CD4-positive, alpha-beta T cell treated with Interleukin-1 beta for 1 hour (primary cell): ENCODE measurements around the gene HLCS.

Experiments
- DNase-seq, 2 donors: peaks; one replicate each; pipeline ENCODE4 v3.0.0-alpha.2; 2020 to 2022

The HLCS gene

DNA sequence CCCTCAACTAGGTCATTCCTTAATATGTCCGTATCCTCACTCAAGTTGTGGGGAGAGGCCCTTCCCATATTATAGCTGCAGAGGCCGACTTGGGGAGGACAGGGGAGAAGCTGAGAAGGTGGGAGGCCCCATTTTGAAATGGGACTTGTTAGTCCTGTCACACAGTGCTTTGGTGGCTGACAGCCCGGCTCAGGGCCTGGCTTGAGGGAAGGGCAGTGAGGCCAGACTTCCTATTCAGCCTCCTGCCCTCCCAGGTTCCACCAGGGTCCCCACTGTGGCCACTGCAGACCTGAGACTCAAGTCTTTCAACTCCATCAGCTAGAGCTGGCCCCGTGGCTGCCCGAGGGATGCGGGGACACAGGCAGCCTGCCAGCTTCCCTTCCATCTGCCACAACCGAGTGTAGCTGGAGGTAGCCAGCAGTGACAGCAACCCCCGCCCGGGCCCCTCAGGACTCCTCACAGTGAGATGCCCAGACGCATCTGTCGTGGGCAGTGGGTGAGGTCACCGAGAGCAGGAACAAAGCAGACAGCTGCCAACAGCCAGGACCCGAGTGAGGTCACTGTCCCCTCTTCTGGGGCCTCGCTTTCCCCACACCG is 230.6 kb downstream of the HLCS start:
- no peak for DNase-seq

DNA sequence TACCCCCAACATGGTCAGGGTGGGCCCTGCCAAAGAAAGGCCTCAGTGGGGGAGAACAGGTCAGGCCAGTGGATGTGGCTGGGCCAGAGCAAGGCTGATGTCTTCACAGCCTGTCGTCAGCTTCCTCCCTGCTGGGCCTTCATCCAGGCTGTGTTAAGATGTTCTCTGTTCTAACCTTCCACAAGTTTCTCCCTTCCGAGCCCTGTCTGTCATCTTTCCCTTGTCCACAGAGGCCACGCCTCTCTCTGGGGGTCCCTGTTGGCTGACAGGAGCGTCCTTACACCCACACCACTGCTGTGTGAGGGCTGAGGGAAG is 231.3 kb downstream of the HLCS start:
- DNase-seq: no peak

DNA sequence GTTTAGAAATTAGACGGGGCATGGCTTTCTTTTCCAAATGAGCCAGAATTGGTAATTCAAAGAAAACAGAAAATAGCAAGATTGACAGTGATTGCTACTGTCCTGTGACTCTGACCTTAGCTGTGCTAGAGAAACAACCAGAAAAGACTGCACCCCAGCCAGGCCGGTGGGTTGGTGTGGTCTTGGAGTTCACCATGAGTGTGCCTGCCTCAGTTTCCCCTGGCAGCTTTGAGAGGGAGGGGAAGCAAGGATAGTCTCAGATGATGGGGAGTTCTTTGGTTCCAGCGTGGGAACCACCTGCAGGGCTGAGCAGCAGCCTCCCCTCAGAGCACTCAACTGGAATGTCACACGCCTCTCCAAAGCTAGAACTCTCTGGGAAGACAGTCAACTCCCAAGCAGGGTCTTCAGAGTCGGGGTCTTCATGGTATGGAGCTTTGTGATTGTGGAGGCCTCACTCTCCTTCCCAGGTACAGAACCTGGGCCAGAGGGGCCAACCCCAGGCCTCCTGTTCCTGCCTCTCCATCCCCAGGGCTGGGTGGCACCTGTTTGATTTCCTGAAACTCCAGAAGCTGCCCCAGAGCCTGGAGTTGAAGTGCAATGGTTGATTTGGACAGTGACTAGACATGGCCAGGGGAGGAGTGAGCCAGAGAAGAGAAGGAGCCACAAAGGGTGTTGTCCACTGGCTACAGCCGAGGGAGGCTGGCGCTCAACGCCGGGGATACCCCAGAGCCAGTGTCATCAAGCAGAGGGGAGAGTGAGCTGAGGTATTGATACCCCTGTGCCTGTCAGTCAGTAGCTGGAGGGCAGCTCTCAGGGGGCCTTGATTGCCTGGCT is 231.9 kb downstream of the HLCS start:
- no peak for DNase-seq

DNA sequence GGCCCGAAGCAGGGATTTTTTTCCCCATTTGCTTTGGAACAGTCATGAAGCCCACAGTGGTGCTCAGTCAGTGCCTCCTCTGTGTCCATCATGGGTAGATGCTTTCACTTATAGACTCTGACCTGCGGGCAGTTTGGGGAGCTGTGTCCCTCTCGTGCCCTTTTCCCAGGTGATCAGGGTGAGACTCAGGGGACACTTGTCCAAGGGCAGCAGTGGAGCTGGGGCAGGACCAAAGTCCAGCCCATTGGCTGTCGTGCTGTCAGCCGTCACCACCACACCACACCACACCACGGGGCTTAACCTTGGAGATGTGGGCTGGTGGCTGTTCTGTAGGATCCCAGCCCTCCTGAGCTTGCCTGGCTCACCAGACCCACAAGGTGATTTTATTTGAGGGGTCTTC is 232.6 kb downstream of the HLCS start:
- no peak for DNase-seq

DNA sequence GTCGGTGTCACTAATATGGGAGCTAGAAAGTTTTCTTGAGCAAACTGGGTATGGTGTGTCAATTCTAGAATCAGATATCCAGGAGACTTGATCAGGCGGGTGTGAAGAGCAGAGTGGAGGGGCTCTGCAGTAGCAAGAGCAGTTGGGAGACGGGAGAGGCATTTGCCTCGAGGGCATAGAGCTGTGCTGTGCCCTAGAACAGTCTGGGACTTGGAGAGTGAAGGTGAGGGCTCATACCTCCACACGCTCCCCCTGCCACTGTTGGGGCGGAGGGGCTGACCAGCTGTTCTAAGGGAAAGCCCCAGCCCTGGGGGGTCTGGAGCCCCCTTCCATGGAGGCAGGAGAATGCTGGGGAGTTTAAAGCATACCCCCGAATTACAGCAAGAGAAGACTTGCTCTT is 233.7 kb downstream of the HLCS start:
- no peak for DNase-seq

DNA sequence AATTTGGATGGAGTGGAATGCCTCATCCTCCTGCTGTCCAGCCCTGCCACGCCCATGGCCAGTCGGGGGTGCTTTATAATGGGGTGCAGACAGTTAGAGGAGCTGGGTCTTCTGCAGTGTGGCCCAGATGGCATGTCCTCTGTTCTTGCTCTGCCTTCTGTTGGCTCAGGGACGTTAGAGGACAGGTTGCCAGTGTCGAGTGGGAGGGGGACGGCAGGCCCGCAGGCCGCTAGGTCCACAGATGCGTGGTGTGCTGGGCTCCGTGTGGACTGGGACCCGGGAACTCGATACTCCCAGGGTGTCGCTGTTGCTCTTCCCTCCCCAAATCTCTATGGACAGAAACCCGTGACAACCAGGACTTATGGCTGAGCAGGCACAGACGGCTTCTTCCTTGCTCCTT is 234.3 kb downstream of the HLCS start:
- no peak for DNase-seq

DNA sequence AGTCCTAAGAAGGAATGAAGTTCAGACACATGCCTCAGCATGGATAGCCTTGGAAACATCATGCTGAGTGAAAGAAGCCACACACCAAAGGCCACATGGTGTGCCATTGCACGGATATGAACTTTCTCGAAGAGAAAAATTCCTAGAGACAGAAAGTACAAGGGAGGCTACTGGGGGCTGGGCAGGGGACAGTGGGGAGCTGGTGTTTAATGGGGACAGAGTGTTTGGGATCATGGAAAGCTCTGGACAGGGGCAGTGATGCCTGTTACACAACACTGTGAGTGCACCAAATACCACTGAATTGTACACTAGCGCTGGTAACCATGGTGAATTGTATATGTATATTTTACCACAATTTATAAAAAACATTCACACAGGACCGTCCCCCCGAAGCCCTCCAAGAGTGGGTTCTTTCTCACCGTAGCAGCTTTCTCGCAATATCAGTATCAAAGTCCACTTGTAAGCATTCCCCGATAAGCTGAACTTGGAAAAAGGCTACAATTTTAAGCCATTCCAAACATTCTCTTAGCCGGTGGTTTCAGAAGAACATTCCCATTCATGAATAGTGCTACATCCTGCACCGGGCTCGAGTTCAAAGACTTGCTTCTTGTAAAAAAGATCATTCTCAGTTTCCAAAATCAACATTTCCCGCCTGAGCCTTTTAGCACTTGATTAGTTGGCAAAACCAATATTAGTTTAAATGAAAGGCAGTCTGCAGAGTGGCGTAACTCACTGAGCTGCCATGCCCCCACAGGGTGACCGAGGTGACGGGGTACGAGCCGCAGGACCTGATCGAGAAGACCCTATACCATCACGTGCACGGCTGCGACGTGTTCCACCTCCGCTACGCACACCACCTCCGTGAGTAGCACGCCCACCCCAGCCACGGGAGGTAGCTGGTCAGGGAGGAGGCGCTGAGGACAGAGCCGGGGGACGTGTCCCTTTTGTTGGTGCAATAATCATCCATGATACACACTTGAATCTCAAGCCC is 235.9 kb downstream of the HLCS start:
- DNase-seq: no peak

DNA sequence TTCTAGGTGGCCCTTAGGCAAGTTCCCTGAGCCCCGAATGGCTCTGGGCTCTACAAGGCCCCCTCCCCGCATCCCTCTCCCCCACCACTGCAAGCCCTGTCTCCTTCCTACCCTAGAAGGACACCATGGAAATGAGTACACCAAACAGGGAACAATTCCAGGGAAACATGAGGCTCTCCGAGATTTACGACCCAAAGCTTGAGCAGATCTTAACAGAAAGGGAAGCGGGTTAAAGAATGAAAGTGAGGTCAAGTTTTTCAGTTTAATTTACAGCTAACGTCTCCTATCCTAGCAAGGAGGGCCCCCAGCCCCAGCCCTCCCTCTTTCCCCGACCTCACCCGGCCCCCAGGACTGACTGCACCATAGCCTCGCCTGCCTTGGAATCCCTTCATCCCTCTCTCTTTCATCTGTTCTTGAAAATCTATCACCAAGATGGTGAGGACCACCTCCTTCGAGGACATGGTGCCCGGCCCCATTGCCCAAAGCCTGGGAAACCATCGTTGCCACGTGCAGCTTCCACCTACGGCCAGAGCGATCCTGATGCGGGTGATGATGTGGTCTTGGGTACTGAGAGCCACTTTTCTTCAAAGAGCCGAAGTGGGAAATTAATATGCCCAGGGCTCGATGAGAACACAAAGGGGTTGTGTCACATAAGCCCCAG is 237.0 kb downstream of the HLCS start:
- no peak for DNase-seq

DNA sequence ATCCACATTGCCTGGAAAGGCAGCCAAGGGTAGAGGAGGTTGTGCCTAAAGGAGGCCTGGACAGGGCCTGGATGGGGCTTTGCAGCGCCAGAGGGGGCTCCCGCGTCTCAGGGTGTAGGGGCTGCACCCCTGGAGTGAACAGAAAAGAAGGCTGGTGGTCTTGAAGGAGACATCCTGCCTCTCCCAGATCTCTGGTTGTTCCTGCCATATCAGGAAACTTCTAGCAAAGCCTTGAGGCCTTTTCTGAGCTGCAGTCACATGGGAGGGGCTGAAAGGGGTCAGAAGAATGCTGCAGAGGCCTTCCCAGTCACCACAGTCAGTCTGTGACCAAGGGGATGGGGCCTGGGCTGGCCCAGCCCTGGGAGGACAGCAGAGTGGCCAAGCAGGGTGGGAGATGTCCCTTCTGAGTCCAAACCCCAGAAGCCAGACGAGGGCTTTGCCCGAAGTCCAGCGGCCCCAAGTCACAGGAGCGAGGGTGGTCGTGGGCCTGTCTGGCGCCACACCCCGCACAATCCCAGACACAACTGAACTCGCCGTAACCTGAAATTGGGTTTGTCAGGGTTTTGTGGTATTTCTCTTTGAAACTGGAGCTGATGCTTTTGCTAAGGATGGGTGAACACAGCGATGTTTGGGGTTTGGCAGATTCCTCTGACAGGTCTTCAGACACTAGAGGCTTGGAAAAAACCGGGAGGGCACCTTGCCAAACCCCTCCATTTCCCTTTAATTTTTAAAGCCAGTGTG is 237.9 kb downstream of the HLCS start:
- no peak for DNase-seq

DNA sequence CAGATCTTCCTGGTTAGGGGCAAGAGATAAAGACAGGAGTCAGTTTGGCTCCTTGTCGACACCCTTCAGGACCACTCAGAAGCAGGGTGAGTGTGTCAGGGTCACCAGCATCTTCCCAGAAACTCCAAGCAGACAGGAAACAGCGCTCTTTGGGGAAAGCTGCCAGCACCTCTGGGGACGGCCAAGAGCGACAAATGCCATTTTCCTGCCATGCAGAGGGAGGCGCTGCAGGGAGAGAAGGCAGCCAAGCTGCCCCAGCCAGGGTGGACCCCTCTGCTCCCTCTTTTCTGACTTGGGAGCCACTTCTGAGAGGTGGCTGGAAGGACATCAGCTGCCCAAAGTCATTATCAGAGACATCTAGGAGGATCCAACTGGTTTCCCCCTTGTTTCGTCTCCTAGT is 238.6 kb downstream of the HLCS start:
- no peak for DNase-seq

DNA sequence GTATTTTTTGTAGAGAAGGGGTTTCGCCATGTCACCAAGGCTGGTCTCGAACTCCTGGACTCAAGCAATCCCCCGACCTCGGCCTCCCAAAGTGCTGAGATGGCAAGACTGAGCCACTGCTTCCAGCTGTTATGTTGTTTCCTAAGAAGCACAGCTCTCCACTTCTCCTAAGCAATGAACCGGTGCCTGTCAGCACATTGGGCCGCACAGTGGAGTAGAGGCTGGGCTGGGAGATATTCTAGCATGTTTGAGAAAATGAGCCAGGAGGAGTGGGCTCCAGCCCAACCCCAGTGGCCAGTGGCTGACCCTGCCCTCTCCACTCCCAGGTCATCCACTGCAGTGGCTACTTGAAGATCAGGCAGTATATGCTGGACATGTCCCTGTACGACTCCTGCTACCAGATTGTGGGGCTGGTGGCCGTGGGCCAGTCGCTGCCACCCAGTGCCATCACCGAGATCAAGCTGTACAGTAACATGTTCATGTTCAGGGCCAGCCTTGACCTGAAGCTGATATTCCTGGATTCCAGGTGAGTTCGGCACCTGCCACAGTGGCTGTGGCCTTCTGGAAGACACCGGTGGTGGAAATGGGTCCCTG is 240.6 kb downstream of the HLCS start:
- DNase-seq: no peak

DNA sequence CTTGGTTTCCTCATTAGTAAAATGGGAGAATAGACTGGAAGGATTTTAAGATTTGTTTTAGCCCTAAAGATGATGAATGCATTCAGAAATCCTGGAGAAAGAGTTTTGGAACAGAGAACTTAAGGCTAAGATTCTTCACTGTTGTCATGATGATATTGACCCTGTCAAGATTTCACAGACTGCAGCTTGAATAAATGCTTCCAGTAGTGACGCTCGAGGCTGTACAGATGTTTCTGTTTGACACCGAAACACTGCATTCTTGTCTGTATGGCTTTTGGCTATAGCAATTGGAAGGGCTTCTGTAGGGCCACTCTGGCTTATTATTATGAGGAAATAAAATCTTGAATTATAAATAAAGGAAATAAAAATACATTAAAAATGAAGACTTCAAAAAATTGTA is 241.8 kb downstream of the HLCS start:
- DNase-seq: no peak

DNA sequence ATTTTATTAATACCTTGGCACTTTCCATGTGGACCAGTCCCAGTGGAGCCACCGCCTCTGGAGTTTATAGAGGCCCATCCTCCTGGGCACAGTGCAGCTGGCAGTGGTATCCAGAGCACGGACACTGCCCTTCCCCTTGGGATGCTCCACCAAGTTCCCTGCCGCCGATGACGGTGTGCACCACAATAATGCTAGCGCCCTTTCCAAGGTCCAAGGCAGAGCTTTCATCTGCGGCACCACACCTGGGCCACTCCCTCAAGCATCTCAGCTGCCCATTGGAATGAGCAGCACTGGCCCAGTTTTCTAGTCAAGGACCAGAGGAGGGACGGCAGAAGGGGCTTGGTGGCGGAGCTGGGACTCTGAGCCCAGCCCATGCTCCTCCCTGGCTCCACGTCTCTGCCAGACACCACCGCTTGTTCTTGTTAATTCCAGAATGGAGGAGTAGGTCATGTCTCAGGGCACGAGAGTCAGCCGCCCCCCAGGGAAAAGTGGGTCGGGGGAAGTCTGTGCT is 243.0 kb downstream of the HLCS start:
- no peak for DNase-seq

DNA sequence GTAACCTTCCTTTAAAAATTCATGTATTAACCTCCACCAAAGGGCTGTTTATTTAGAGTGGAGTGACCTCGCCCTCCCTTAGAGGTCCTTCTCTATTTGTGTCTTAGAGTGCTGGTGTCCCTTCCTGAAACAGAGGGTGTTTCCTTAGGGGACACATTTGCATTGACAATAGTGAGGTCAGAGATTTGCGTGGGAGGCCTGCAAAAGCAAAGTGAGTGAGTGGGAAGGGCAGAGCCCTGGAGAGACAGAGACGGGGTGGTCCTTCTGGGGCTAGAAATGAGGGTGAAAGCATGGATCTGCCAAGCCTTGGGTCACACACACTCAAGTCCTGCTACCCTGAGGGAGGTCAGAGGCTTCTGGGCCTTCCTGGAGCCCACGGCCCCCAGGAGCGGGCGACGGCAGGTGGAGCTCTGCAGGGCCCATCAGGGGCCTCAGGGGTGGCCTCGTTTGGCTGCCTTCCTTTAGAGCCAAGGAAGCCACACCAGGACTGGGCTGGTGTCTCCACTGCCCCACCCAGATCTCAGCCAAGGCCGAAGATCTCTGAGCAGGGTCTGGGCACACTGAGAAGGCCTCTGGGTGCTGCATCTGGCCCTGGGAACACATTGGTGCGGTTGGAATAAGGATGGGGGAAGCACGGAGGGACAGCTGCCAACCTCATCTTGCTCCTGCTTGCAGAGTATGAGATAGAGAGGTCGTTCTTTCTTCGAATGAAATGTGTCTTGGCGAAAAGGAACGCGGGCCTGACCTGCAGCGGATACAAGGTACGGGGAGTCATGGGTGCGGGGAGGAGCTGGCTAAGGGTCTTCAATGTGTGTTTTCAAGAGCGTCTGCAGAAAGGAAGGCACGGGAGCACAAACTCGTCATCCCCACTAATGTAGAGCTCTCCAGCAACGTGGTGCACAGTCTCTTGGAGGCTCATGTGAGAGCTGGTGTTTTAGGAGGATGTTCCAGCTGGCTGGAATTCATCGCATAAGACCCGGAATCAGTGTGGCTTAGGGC is 243.8 kb downstream of the HLCS start:
- no peak for DNase-seq

DNA sequence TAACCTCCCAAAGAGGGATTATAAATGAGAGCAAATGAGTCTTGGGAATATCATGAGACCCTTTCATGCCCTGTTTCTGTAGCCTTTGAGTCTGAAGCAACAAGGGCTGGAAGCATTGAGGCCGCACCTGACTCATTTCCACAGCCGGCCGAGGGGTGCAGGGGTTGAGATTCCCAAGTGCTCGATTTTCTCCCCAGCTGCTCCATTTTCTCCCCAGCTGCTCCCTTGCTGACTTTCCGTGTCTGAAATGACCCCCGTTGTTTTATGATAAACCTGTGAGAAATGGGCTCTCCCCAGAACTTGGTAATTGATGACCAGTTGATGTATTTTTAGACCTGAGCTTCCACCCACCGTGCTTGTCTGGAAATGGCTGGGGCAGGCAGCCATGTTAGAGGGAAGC is 244.7 kb downstream of the HLCS start:
- DNase-seq: no peak

DNA sequence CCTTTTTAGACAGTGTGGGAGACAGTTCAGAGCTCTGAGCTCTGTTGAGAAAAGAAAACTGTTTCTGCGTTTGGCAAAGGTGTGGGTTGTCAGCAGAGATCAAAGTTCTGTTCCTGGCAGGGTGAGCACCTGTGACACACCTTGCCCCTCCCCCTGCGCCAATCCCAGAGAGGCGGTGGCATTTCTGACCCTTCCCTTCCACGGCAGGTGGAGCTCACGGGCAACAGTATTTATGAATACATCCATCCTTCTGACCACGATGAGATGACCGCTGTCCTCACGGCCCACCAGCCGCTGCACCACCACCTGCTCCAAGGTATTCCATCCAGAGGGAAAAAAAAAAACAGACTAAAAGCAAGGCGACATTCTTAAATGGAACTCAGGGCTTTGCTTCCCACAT is 246.9 kb downstream of the HLCS start:
- no peak for DNase-seq

DNA sequence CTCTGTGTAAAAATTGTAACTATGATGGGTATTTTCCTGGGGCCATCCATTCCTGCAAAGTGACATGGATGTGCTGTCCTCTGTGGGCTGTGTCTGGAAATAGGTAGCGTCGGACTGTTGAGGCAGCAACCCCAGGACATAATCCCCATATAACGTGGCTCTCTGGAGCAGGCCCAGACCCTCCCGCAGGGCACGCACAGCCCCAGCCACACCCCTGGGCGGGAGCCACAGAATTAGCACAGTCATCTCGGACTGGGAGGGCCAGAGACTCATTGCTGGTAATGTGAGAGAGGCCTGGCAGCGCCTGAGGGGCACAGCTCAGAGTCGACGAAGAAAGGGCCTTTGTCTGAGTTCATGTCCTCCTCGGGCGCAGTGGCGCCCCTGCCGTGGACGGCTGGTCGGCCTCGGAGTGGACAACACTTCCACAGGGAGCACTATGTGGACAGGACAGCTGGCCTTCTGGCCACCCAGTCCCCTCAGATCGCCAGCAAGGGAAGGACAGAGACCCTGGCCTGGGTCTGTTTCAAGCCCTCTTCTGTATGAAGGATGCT is 247.4 kb downstream of the HLCS start:
- DNase-seq: no peak

DNA sequence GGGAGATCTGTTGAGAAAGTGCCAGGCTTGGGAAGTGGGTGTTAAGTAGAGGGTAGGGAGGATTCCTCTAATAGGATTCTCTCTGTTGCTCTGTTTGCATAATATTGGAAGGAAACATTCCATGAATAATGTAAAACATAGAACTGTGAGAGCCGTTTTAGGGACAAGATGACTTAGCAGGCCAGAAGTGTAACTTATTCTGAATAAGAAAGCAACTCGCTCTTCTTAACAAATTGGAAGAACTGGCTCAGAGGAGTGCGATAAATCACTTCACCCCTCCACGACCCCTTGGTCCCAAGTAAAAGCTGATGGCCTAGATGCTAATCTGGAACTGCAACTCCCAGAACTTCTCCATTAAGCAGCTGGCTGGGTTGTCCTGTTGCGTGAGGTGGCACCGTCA is 248.5 kb downstream of the HLCS start:
- no peak for DNase-seq

DNA sequence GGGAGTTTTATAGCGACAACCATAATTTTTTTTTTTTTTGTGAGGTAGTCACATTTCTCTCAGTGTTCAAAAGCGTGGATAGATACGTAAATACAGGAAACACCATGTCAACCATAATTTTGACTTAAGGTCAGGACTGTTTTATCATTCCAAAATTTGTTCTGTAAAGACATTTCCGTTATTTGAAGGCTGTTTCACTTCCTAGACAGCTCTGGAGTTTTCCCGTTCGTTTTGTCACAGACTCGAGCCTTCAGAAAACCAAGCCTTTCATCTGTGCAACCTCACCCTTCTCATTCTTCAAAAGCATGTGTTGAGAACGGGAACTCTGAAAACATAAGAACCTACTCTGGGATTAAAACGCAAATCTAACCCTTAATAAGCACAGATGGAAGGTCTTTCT is 249.6 kb downstream of the HLCS start:
- no peak for DNase-seq

DNA sequence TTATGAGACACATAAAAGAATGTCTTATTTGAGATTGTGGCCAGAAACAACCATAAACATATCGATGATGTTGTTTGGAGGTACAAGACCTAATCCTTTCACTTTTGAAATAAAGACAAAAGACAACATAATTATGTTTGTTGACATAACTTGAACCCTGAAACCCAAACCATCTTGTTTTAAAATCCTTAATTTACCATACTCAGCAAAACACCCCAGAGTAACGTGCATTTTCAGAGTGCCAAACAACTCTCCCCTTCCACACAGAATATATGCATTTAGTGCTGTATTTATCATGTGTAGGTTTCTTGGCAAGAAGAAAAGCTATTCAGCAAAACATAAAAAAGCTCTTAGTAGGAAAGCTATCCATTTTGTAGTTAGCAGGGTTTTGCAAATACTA is 250.1 kb downstream of the HLCS start:
- DNase-seq: no peak
